GM19238 (cell line): ENCODE measurements around the gene SMIM29.

Source experiments
- DNase-seq: peaks from one replicate; pipeline ENCODE4 v3.0.0; 2011; ENCODE audit warnings: low spot score; ENCODE audit not compliant: insufficient read length

SMIM29 gene

GRCh38 chr6:34227761-34228421 is 20.9 kb downstream of the SMIM29 start:
- no peak for DNase-seq

DNA sequence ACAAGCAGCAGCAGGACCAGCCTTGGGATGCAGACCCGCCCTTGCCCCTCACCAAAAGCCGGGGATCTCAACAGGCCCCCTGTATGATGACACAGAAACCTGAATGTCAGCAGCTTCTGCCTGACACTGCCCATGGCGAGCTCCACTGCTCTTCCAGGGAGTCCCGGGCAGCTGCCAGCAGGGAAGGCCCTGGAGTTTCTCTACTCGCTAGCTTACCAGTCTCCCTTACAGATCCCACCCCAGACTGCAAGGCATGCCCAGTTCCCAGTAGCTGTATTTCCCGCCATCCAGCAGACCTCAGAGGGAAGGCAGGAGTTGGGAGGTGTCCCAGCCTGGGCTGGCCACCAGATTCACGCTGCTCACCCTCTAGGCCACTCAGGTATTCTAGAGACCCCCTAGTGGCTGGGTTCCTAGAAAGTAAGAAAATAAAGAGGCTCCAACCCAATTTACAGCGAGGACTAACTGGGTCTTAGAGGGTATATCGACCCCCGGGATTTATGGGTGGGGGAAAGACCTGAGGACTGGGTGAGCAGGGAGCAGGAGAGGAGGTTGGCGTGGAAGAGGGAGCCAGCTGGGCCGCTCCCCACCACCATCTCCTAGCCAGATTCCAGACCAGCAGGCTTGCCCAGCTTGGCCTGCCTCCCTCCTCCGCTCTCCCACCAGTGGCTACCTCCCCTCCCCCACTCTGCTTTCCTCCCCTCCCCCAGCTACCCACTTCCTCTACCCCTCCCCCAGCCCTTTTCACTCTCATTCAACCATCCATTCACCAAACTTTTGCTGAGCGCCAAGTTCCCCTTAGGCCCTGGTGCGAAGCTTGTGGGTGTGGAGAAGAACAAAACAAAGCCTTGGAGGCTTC is 21.8 kb downstream of the SMIM29 start:
- no peak for DNase-seq

- no peak for DNase-seq
These were observed 22.7 kb downstream of the SMIM29 start for GRCh38 chr6:34226066-34226465.

- DNase-seq, result no peak
These were observed 23.3 kb downstream of the SMIM29 start for GRCh38 chr6:34225551-34225950.

GRCh38 chr6:34223956-34224940 is 24.6 kb downstream of the SMIM29 start:
- DNase-seq, result peak; percentile 95

DNA sequence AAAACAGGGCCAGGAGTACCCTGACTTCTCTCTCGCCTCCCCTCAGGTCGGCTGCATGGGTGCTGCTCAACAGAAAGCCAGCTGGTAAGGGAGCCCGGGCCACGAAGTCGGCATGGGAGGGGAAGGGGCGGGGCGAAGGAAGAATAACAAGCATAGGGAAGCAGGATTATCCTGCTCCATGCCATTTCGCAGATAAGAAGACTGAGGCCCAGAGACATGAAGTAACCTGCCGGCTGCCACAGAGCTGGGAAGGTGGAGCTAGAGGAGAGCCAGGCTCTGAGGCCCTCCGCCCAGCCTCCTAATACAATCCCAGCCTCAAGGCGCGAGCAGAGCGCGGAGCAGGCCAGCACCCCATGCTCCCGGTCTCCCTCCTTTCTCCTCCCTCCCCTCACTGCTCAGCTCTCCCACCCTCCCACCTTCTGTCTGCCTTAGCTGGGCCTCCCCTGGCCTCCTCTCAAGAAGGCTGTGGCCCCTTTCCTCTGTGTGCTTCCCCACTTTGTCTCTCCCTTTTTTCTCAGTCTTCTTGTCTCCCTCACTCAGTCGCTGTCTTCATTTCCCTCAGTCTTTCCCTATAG is 25.3 kb downstream of the SMIM29 start:
- DNase-seq, result no peak

- DNase-seq, result no peak
These were observed 30.1 kb downstream of the SMIM29 start for GRCh38 chr6:34218691-34219090.

GRCh38 chr6:34213772-34214171 is 35.0 kb downstream of the SMIM29 start:
- no peak for DNase-seq

DNA sequence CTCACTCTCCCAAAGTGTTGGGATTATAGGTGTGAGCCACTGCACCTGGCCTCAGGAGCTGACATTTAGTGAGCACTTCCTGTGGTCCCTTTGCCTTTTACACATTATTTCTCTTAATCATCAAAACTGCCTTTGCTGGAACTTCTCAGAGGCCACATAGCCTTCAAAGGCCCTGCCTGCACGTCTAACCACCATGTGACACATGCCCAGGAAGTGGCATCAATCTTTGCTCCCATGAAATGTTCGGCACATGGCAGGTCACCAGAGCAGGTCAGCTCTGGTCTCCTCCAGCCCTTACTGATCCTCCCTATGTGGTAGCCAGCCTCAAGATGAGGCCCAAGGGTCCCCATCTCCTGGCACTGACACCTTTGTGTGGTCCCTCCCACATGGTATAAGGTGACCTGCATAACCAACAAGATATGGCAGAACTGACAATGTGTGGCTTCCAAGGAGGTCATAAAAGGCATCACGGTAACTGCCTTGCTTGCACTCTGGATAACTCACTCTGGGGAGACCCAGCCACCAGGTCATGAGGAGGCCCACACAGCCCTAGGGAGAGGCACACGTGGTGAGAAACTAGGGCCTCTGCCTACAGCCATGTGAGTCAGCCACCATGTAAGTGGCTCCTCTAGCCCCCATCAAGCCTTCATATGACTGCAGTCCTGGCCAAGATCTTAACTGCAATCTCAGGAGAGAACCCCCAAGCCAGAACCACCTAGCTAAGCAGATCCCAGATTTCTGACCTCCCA is 40.9 kb downstream of the SMIM29 start:
- DNase-seq, result no peak

DNA sequence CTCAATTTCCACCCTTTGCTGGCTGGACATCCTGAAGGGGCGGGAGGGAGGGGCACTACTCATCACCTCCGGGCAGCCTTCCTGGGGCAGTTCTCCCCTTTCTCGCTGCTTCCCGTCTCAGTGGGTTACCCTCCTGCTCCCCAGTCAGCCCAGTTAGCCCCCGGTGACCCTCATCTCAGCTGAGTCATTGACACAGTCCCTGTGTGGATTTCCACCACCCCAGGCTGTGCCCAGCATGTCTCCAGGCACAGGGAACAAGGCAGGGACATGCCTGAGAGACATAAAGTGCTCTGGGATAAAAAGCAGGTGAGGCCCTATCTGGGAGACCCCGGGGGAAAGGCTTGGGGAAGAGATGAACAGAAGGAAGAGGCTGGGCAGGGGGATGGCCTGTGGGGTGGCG is 42.1 kb downstream of the SMIM29 start:
- DNase-seq, result no peak

DNA sequence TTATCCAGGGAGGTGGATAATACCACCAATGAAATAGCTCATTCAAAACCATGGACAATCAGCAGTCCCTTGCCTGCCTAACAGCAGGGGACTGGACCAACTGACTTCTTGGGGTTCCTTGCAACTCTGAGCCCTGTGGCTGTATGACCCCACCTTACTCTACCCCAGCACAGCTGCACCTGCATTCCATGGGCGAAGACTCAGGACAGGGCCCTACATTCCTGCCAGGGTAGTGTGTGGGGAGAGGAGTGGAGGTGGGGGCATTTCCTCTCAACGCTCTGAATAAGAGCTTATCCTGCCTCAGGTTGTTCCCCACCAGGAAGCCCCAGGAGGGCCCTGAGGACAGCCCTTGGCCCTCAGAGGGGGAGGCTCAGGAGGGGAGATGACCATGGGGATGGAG is 42.9 kb downstream of the SMIM29 start:
- no peak for DNase-seq

DNA sequence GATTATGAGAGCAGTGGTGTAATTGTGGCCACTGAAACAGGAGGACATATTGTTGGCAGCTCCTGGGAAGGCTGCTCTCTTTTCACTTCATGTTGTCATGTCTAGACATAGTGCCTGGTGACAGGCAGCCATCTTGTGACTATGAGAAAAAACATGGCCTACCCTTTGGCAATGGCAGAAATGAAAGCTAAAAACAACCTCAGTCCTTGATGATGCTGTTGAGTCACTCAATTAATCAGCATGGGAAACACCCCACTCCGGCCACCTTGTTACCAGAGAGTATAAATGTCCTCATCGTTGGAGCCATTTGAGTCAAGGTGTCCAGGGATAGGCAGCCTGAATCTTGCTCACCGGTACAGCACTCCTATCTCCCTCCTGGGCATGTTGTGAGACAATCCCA is 43.3 kb downstream of the SMIM29 start:
- DNase-seq, result no peak

DNA sequence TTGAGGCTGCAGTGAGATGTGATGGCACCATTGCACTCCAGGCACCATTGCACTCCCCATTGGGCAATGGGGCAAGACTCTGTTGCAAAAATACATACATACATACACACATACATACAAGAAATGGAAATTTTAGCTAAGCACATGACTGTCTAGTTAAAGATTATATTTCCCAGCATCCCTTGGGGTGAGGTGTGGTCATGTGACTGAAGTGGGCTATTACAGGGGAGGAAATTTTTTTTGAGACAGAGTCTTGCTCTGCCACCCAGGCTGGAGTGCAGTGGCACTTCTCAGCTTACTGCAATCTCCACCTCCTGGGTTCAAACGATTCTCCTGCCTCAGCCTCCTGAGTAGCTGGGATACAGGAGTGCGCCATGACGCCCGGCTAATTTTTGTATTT is 44.1 kb downstream of the SMIM29 start:
- no peak for DNase-seq

GRCh38 chr6:34202329-34203201 is 46.2 kb downstream of the SMIM29 start:
- DNase-seq, result no peak

DNA sequence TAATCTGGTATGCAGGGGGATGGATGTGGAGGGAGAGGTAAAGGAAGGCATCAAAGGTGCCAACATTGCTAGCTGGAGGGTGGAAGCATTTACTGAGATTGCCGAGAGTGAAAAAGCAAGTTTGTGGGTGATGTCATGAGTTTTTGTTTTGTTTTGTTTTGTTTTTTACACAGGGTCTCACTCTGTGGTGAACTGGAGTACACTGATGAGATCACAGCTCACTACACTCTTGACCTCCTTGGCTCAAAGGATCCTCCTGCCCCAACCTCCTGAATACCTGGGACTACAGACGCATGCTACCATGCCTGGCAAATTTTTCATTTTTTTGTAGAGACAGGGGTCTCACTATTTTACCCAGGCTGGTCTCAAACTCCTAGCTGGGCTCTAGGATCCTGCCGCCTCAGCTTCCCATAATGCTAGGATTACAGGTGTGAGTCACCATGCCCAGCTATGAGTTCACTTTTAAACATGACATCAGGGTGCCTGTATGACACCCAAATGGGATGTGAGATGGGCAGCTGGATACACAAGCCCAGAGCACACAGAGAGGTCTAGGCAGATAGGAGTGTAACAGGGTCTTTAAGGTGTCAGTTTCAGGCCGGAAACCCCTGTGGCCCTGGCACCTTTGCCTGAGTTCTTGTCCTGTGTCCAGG is 47.2 kb downstream of the SMIM29 start:
- DNase-seq, result no peak

- DNase-seq, result no peak
These were observed 48.4 kb downstream of the SMIM29 start for GRCh38 chr6:34200340-34200971.

DNA sequence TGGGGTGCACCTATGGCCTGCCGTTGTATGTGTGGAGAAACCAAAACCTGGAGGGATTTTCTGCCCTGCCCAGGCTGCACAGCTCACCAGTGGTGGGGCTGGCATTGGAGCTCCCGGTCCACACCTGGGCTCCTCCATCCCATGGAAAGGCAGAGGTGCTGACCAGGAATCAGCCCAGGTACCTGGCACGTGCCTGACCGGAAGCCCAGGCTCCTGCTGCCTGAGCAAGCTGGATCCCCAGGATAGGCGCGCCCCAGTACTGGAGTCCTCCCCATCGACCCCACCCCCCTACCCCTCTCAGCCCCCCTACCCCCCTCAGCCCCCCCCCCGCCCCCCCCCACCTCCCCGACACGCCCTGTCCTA is 52.0 kb downstream of the SMIM29 start:
- no peak for DNase-seq
